ENCODE results near the gene CAMK2A.

CAMK2A gene

GRCh38 chr5:150289551-150290390 is at the start of gene CAMK2A:
TSS of gene CAMK2A (minus strand) at chr5:150289773. CDS start at chr5:150289625, 148 bp downstream.
- no peak for DNase-seq (ENCODE audit: low spot score)

- DNase-seq (ENCODE audit: low spot score): no peak
Observed at GRCh38 chr5:150339165-150339564, 49.6 kb upstream of the CAMK2A start.

- DNase-seq (ENCODE audit: low spot score): no peak
Observed at GRCh38 chr5:150338546-150338945, 49.0 kb upstream of the CAMK2A start.

GRCh38 chr5:150335778-150336177 is 46.2 kb upstream of the CAMK2A start:
- no peak for DNase-seq (ENCODE audit: low spot score)

- DNase-seq (ENCODE audit: low spot score): no peak
Observed at GRCh38 chr5:150333400-150333799, 43.8 kb upstream of the CAMK2A start.

GRCh38 chr5:150329881-150330876 is 40.6 kb upstream of the CAMK2A start:
- no peak for DNase-seq (ENCODE audit: low spot score)

GRCh38 chr5:150329038-150329437 is 39.5 kb upstream of the CAMK2A start:
- no peak for DNase-seq (ENCODE audit: low spot score)

GRCh38 chr5:150328515-150328914 is 38.9 kb upstream of the CAMK2A start:
- no peak for DNase-seq (ENCODE audit: low spot score)

GRCh38 chr5:150327139-150327538 is 37.6 kb upstream of the CAMK2A start:
- DNase-seq (ENCODE audit: low spot score): no peak

GRCh38 chr5:150326707-150327106 is 37.1 kb upstream of the CAMK2A start:
- no peak for DNase-seq (ENCODE audit: low spot score)

GRCh38 chr5:150325426-150325825 is 35.9 kb upstream of the CAMK2A start:
- DNase-seq (ENCODE audit: low spot score): no peak

GRCh38 chr5:150323819-150324218 is 34.2 kb upstream of the CAMK2A start:
- DNase-seq (ENCODE audit: low spot score): no peak

- no peak for DNase-seq (ENCODE audit: low spot score)
Observed at GRCh38 chr5:150323092-150323491, 33.5 kb upstream of the CAMK2A start.

GRCh38 chr5:150322202-150322601 is 32.6 kb upstream of the CAMK2A start:
- DNase-seq (ENCODE audit: low spot score): no peak

- no peak for DNase-seq (ENCODE audit: low spot score)
Observed at GRCh38 chr5:150321784-150322183, 32.2 kb upstream of the CAMK2A start.

- DNase-seq (ENCODE audit: low spot score): no peak
Observed at GRCh38 chr5:150321211-150321610, 31.6 kb upstream of the CAMK2A start.

- no peak for DNase-seq (ENCODE audit: low spot score)
Observed at GRCh38 chr5:150320044-150320613, 30.6 kb upstream of the CAMK2A start.

GRCh38 chr5:150319484-150319790 is 29.9 kb upstream of the CAMK2A start:
- no peak for DNase-seq (ENCODE audit: low spot score)

- no peak for DNase-seq (ENCODE audit: low spot score)
Observed at GRCh38 chr5:150318613-150319483, 29.3 kb upstream of the CAMK2A start.

GRCh38 chr5:150317048-150318003 is 27.8 kb upstream of the CAMK2A start:
- no peak for DNase-seq (ENCODE audit: low spot score)

Data from HuH-7 (cell line).